IMR-90 (cell line): ENCODE data around the gene GRID1. TPM values are rescaled to one million over a fixed set of nuclear protein-coding genes. Genes with fewer than 3 reads are reported as not detected.

Experiments used
- ATAC-seq: fragments of 200-7000 bp; cut with Tn5 transposase; 2 replicates; pipeline ENCODE4 v1.9.1; 2020; ENCODE audit warnings: low read depth, mild to moderate bottlenecking, moderate library complexity
- BruUV-seq: library from RNA; stranded (reverse); fragments of 400-500 nt; replicated peaks from 2 replicates; lab custom pipeline; 2021; lab: Mats Ljungman, UMichigan
- CTCF ChIA-PET: fragments of 300-600 bp; formaldehyde crosslinking; extraction: SDS; loops from one replicate; lab custom pipeline; 2021; ENCODE audit warnings: antibody characterized with exemption; lab: Yijun Ruan, JAX
- POLR2A ChIA-PET: fragments of 300-600 bp; sonication (Branson Sonifier 250); formaldehyde crosslinking; loops from one replicate; lab custom pipeline; 2022; ENCODE audit warnings: antibody characterized with exemption; ENCODE audit not compliant: unreplicated experiment; lab: Charles Lee
- DNase-seq: peaks from one replicate; pipeline ENCODE4 v3.0.0; 2013
- H2AFZ ChIP-seq: replicated peaks from 2 replicates; pipeline ENCODE3; 2013; ENCODE audit warnings: low read length, mild to moderate bottlenecking; ENCODE audit not compliant: poor library complexity
- H2AK5ac ChIP-seq: 2 replicates; pipeline ENCODE4 v1.6.1; 2013; ENCODE audit warnings: low read depth, low read length, inconsistent platforms
- H2AK9ac ChIP-seq: replicated peaks from 2 replicates; pipeline ENCODE3; 2013; ENCODE audit warnings: mild to moderate bottlenecking, low read depth, low read length, moderate library complexity; ENCODE audit not compliant: poor library complexity
- H2BK120ac ChIP-seq: 2 replicates; pipeline ENCODE4 v1.6.1; 2013; ENCODE audit warnings: low read depth, low read length, inconsistent platforms
- H2BK15ac ChIP-seq: 3 replicates; pipeline ENCODE4 v1.6.1; 2013; ENCODE audit warnings: low read depth, low read length, inconsistent platforms
- H2BK20ac ChIP-seq: 2 replicates; pipeline ENCODE4 v1.6.1; 2013; ENCODE audit warnings: low read depth, mild to moderate bottlenecking, inconsistent platforms, low read length, moderate library complexity
- H2BK5ac ChIP-seq: 2 replicates; pipeline ENCODE4 v1.6.1; 2013; ENCODE audit warnings: mild to moderate bottlenecking, low read depth, low read length, inconsistent platforms; ENCODE audit not compliant: poor library complexity, severe bottlenecking
- H3K14ac ChIP-seq: replicated peaks from 2 replicates; pipeline ENCODE4 v1.6.1; 2013; ENCODE audit warnings: low read depth, low read length, inconsistent platforms
- H3K18ac ChIP-seq: 2 replicates; pipeline ENCODE4 v1.6.1; 2013; ENCODE audit warnings: low read depth, low read length, control low read depth
- H3K23ac ChIP-seq: 2 replicates; pipeline ENCODE4 v1.6.1; 2013; ENCODE audit warnings: low read depth, low read length, inconsistent platforms
- H3K27ac ChIP-seq: 2 replicates; pipeline ENCODE4 v1.5.1; 2013; ENCODE audit warnings: mild to moderate bottlenecking, control low read depth, low read length; ENCODE audit not compliant: insufficient read depth
- H3K27me3 ChIP-seq: 2 replicates; pipeline ENCODE4 v1.6.1; 2013; ENCODE audit warnings: low read length; ENCODE audit not compliant: control insufficient read depth, insufficient read depth
- H3K36me3 ChIP-seq: 2 replicates; pipeline ENCODE4 v1.6.1; 2013; ENCODE audit warnings: low read length, mixed read lengths; ENCODE audit not compliant: control insufficient read depth, insufficient read depth
- H3K4ac ChIP-seq: 2 replicates; pipeline ENCODE4 v1.6.1; 2013; ENCODE audit warnings: low read depth, low read length, inconsistent platforms
- H3K4me1 ChIP-seq: 2 replicates; pipeline ENCODE4 v1.6.1; 2013; ENCODE audit warnings: low read length, mixed read lengths; ENCODE audit not compliant: control insufficient read depth, insufficient read depth
- H3K4me2 ChIP-seq: 2 replicates; pipeline ENCODE4 v1.6.1; 2013; ENCODE audit warnings: low read depth, mild to moderate bottlenecking, control low read depth, low read length, moderate library complexity
- H3K4me3 ChIP-seq: 2 replicates; pipeline ENCODE4 v1.5.1; 2013; ENCODE audit warnings: low read depth, mild to moderate bottlenecking, control low read depth, low read length, moderate library complexity; ENCODE audit not compliant: insufficient read depth
- H3K56ac ChIP-seq: 2 replicates; pipeline ENCODE4 v1.6.1; 2013; ENCODE audit warnings: low read length, inconsistent platforms; ENCODE audit not compliant: insufficient read depth; ENCODE audit errors: extremely low read depth
- H3K79me1 ChIP-seq, 2 experiments: 2 replicates each; pipeline ENCODE4 v1.6.1; 2013; ENCODE audit warnings: low read length in 2 of 2, inconsistent platforms in 1 of 2, low read depth in 1 of 2
- H3K9ac ChIP-seq: 2 replicates; pipeline ENCODE4 v1.6.1; 2013; ENCODE audit warnings: low read depth, low read length, control low read depth
- H3K9me1 ChIP-seq: 2 replicates; pipeline ENCODE4 v1.6.1; 2013; ENCODE audit warnings: low read length, inconsistent platforms; ENCODE audit not compliant: insufficient read depth
- H3K9me3 ChIP-seq: 2 replicates; pipeline ENCODE4 v1.6.1; 2013; ENCODE audit warnings: low read length; ENCODE audit not compliant: control insufficient read depth, insufficient read depth
- H4K20me1 ChIP-seq: 2 replicates; pipeline ENCODE4 v1.6.1; 2013; ENCODE audit warnings: low read length, inconsistent platforms; ENCODE audit not compliant: insufficient read depth
- H4K5ac ChIP-seq: 2 replicates; pipeline ENCODE4 v1.6.1; 2013; ENCODE audit warnings: mild to moderate bottlenecking, low read depth, low read length, control low read depth
- H4K8ac ChIP-seq, 2 experiments: 2 replicates each; pipeline ENCODE4 v1.6.1; 2013; ENCODE audit warnings: low read depth in 2 of 2, low read length in 2 of 2, control low read depth in 1 of 2, inconsistent platforms in 1 of 2
- H4K91ac ChIP-seq: 2 replicates; pipeline ENCODE4 v1.6.1; 2013; ENCODE audit warnings: low read depth, low read length, inconsistent platforms; ENCODE audit not compliant: insufficient read depth
- CEBPB ChIP-seq: IDR thresholded peaks from 2 replicates; pipeline ENCODE4 v1.6.1; 2012; ENCODE audit warnings: low read depth, low read length, improper control_type of control experiment
- WGBS, 2 experiments: methylation state at CpG; one replicate each; pipeline versions ENCODE4 v1.1.5 to v1.1.7; 2013; ENCODE audit warnings: missing lambda C conversion rate in 2 of 2; ENCODE audit not compliant: insufficient read length in 1 of 2; ENCODE audit errors: extremely low coverage in 2 of 2; 5-methylcytosine and 5-hydroxymethylcytosine counted together
- dilution Hi-C: fragments of 300-500 bp; cut with HindIII; formaldehyde crosslinking; loops from one replicate; pipeline ENCODE4 v1.14.3; 2018; ENCODE audit warnings: low sequenced_read_pairs; ENCODE audit not compliant: unreplicated experiment
- in situ Hi-C: fragments of 300-500 bp; cut with MboI; formaldehyde crosslinking; loops from 3 replicates; pipeline ENCODE4 v1.14.3; 2019; ENCODE audit warnings: low sequenced_read_pairs, inconsistent platforms, mixed read lengths
- intact Hi-C: fragments of 100-400 bp; cut with micrococcal nuclease; formaldehyde crosslinking; loops from 2 replicates; pipeline ENCODE4 v1.10.0; 2022
- polyA plus RNA-seq, 3 experiments: library from polyadenylated mRNA; depleted of rRNA; stranded (reverse); fragments of >200 nt; gene quantifications; 2 replicates each; pipeline ENCODE4 v1.2.3, GENCODE V29; 2012; ENCODE audit warnings: low replicate concordance in 1 of 3
- total RNA-seq: library from RNA; depleted of rRNA; stranded (reverse); fragments of >200 nt; gene quantifications from 2 replicates; pipeline ENCODE4 v1.2.3, GENCODE V29; 2012
- TF ChIP-seq, protein P1 (sequence below): conservative IDR thresholded peaks from 2 replicates; pipeline ENCODE4 v1.5.1; 2012; ENCODE audit warnings: mild to moderate bottlenecking, low read depth, low read length, improper control_type of control experiment

Gene GRID1
- total and polyA plus RNA-seq, 2 of the 4 experiments (the other 2 are of a cell fraction) = not detected

DNA sequence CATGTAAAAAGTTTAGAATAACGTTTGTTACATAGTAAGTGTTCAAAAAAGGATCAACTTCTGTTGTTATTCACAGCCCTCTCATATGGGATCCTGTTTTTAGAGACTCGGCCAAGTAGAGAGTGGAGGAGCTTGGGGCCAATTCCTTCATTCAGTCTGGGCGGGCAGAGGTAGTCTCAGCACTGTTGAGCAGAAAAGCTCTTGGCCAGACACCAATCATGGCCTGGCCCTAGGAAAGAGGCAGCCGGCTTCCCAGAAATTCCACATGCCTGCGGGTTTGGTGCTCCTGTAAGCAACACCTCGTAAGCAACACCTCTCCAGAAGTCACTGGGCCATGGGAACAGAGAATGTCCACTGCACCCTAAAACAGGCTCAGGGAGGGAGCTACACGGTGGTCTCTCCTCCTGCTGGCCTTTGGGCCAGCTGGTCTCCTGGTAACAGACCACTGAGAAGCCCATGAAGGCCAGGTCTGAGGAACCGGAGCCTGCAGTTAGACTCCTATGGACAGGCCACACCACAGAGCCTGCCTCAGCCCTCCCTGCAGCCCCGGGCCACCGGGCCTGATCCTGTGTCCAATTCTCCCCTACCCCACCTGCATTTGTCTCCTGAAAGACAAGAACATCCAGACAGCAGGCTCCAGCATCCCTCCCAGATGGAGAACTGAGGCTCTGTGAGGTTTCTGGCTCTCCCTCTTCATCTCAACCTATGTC lies 149.1 kb downstream of the GRID1 start:
- no peak overlapping the region for H3K27ac ChIP-seq
- H4K91ac ChIP-seq = no peak overlapping the region
- H3K9ac ChIP-seq = no peak overlapping the region
- no peak overlapping the region for H3K14ac ChIP-seq
- 41% methylated on average over 7 of the region's 10 CpGs; no CpG with 5 or more reads in 1 of the 2 experiments for WGBS, 2 experiments
- ChIA-PET POLR2A (no interaction called here), CTCF (no interaction called here)
- no peak overlapping the region for H4K5ac ChIP-seq
- H2BK120ac ChIP-seq = no peak overlapping the region
- H3K9me3 ChIP-seq = no peaks in the 10 kb centered on the region
- no peak overlapping the region for H3K4ac ChIP-seq
- no peak overlapping the region for H3K18ac ChIP-seq
- dilution Hi-C loops = no loop called here
- no peaks in the 10 kb centered on the region for H4K20me1 ChIP-seq
- no peaks in the 10 kb centered on the region for H3K4me1 ChIP-seq
- no peak overlapping the region for H3K4me2 ChIP-seq
- DNase-seq (no peak), ATAC-seq (no peak)
- no peaks in the 10 kb centered on the region for H3K79me1 ChIP-seq
- no peaks in the 10 kb centered on the region for H3K27me3 ChIP-seq
- intact Hi-C loops = no loop called here
- BruUV-seq = no TSS peak
- H2AFZ ChIP-seq = no peak overlapping the region
- no peak overlapping the region for H4K8ac ChIP-seq
- no peaks in the 10 kb centered on the region for H3K9me1 ChIP-seq
- H2BK5ac ChIP-seq = no peak overlapping the region
- H3K36me3 ChIP-seq = no peaks in the 10 kb centered on the region
- H2AK5ac ChIP-seq = no peak overlapping the region
- no peak for TF ChIP-seq CEBPB
- TF ChIP-seq, protein P1, sequence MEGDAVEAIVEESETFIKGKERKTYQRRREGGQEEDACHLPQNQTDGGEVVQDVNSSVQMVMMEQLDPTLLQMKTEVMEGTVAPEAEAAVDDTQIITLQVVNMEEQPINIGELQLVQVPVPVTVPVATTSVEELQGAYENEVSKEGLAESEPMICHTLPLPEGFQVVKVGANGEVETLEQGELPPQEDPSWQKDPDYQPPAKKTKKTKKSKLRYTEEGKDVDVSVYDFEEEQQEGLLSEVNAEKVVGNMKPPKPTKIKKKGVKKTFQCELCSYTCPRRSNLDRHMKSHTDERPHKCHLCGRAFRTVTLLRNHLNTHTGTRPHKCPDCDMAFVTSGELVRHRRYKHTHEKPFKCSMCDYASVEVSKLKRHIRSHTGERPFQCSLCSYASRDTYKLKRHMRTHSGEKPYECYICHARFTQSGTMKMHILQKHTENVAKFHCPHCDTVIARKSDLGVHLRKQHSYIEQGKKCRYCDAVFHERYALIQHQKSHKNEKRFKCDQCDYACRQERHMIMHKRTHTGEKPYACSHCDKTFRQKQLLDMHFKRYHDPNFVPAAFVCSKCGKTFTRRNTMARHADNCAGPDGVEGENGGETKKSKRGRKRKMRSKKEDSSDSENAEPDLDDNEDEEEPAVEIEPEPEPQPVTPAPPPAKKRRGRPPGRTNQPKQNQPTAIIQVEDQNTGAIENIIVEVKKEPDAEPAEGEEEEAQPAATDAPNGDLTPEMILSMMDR = no peak
- no peak overlapping the region for H3K4me3 ChIP-seq
- no peak overlapping the region for H3K56ac ChIP-seq
- no peak overlapping the region for H3K23ac ChIP-seq
- H2AK9ac ChIP-seq = no peak overlapping the region
- H2BK15ac ChIP-seq = no peak overlapping the region
- in situ Hi-C loops = no loop called here
- H2BK20ac ChIP-seq = no peak overlapping the region
